Measurements from ENCODE around the gene CENPK.

DNA sequence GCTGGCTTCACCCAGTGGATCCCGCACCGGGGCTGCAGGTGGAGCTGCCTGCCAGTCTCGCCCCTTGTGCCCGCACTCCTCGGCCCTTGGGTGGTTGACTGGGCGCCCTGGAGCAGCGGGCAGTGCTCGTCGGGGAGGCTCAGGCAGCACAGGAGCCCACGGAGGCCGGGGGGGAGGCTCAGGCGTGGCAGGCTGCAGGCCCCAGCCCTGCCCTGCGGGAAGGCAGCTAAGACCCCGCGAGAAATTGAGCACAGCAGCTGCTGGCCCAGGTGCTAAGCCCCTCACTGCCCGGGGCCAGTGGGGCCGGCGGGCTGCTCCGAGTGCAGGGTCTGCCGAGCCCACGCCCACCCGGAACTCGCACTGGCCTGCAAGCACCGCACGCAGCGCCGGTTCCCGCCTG is 77.6 kb downstream of the CENPK start:
- TF ChIP-seq POLR2A (IDR thresholded peaks at IDR 0.05) (no peak), EP300 (IDR thresholded peaks at IDR 0.05) (no peak)
- TF ChIP-seq, protein P1, sequence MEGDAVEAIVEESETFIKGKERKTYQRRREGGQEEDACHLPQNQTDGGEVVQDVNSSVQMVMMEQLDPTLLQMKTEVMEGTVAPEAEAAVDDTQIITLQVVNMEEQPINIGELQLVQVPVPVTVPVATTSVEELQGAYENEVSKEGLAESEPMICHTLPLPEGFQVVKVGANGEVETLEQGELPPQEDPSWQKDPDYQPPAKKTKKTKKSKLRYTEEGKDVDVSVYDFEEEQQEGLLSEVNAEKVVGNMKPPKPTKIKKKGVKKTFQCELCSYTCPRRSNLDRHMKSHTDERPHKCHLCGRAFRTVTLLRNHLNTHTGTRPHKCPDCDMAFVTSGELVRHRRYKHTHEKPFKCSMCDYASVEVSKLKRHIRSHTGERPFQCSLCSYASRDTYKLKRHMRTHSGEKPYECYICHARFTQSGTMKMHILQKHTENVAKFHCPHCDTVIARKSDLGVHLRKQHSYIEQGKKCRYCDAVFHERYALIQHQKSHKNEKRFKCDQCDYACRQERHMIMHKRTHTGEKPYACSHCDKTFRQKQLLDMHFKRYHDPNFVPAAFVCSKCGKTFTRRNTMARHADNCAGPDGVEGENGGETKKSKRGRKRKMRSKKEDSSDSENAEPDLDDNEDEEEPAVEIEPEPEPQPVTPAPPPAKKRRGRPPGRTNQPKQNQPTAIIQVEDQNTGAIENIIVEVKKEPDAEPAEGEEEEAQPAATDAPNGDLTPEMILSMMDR (IDR thresholded peaks at IDR 0.05): no peak

All from tibial nerve (tissue), 4 donors.